ENCODE data around the gene SAP30. TPM values are rescaled to one million over a fixed set of nuclear protein-coding genes. Genes with fewer than 3 reads are reported as not detected.

SAP30 gene
- total and polyA plus RNA-seq, 9 of the 15 experiments (the other 6 are each of a cell fraction or from before 2014, with no cell fraction given) = 5.9 to 51.1 (median 32.6) TPM

- no peak for TF ChIP-seq RNF219 (CRISPR knock-in tag; IDR thresholded peaks at IDR 0.05)
- no peak for TF ChIP-seq SAFB (IDR thresholded peaks at IDR 0.05; ENCODE audit: borderline replicate concordance, low read depth, low read length)
- no peak for TF ChIP-seq TCFL5 (CRISPR knock-in tag; conservative IDR thresholded peaks at IDR 0.05)
- no peak for TF ChIP-seq PYGO2 (tag; IDR thresholded peaks at IDR 0.05)
- peak; percentile 28 to 47; a peak in 1 of 4 replicates for TF ChIP-seq ARNT (IDR thresholded peaks at IDR 0.05)
- TF ChIP-seq ZNF263 (CRISPR knock-in tag; IDR thresholded peaks at IDR 0.05; ENCODE audit: borderline replicate concordance) = no peak
- no peak for TF ChIP-seq ZBTB43 (CRISPR knock-in tag; IDR thresholded peaks at IDR 0.05)
- peak; percentile 53; the same call in 1 of the 2 replicates for TF ChIP-seq NR2C2 (CRISPR knock-in tag; IDR thresholded peaks at IDR 0.05)
- TF ChIP-seq NR2C2 (tag; IDR thresholded peaks at IDR 0.05) = peak; percentile 65
- TF ChIP-seq ZBED1 (IDR thresholded peaks at IDR 0.05) = no peak
- no peak for TF ChIP-seq TCF7 (IDR thresholded peaks at IDR 0.05; ENCODE audit: borderline replicate concordance)
- no peak for TF ChIP-seq SMAD2 (IDR thresholded peaks at IDR 0.05; ENCODE audit: low read depth, low read length)
- TF ChIP-seq TFAP4 (CRISPR knock-in tag; IDR thresholded peaks at IDR 0.05; ENCODE audit: borderline replicate concordance) = peak; percentile 83
- TF ChIP-seq SRSF7 (optimal IDR thresholded peaks at IDR 0.05; ENCODE audit: low read depth, low read length) = no peak
- no peak for TF ChIP-seq HOXB6 (CRISPR knock-in tag; IDR thresholded peaks at IDR 0.05; ENCODE audit: borderline replicate concordance)
- 0 out of 2 replicates have a peak, but pooled peaks have one; percentile 2 for TF ChIP-seq MAFK (IDR thresholded peaks at IDR 0.05; ENCODE audit: low read length)
- peak; percentile 88 for TF ChIP-seq PKNOX1 (IDR thresholded peaks at IDR 0.05)
- TF ChIP-seq ZNF274 (IDR thresholded peaks at IDR 0.05; ENCODE audit: borderline replicate concordance, low read depth, low read length) = no peak
- TF ChIP-seq CTCFL (IDR thresholded peaks at IDR 0.05; ENCODE audit: borderline replicate concordance, insufficient read depth, low read depth, low read length, poor library complexity, severe bottlenecking) = no peak
- no peak for TF ChIP-seq ELF1 (tag; IDR thresholded peaks at IDR 0.05)
- TF ChIP-seq ZKSCAN3 (CRISPR knock-in tag; IDR thresholded peaks at IDR 0.05) = no peak
These were observed 36.5 kb upstream of the SAP30 start, which contains the start of gene HMGB2 (continued) for GRCh38 chr4:173334085-173334890.
